Measurements from ENCODE around the gene SYMPK.

Gene SYMPK

DNA sequence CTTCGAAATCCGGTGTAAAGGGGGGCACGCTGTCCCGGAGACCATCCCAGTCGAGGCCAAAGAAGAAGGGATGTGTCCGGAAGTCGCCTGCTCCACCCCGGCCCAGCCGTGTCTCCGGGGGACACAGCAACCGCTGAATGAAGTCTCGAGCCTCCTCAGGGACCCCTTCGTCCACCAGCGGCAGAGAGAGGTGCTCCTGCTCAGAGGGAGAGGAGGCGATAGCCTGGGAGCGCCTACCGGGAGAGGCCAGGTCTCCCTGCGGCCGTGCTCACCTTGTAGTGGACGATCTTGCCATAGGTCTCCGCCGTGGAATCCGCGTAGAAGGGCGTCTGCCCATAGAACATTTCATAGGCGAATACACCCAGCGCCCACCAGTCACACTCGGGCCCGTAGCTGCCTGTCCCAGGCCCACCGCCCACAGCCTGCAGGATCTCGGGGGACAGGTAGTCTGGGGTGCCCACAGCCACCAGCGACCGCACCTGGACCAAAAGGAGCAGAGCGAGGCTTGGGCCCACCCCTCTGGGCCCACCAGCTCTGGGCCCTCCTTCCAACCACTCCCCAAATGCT lies 85.5 kb downstream of the SYMPK start:
- no peak for DNase-seq (ENCODE audit: low spot score)
- in situ Hi-C loops (cut with MboI; ENCODE audit: low sequenced_read_pairs, unreplicated experiment): no loop called here
- TF ChIP-seq CTCF (IDR thresholded peaks at IDR 0.05; ENCODE audit: borderline replicate concordance, control extremely low read depth, extremely low read depth, insufficient read depth, missing control alignments): no peak

GRCh38 chr19:45774765-45775164 lies 88.2 kb downstream of the SYMPK start:
- in situ Hi-C loops (cut with MboI; ENCODE audit: low sequenced_read_pairs, unreplicated experiment): no loop called here
- DNase-seq (ENCODE audit: low spot score): no peak
- TF ChIP-seq CTCF (IDR thresholded peaks at IDR 0.05; ENCODE audit: borderline replicate concordance, control extremely low read depth, extremely low read depth, insufficient read depth, missing control alignments): no peak

GRCh38 chr19:45773384-45773783 lies 89.6 kb downstream of the SYMPK start:
- DNase-seq (ENCODE audit: low spot score): no peak
- no peak for TF ChIP-seq CTCF (IDR thresholded peaks at IDR 0.05; ENCODE audit: borderline replicate concordance, control extremely low read depth, extremely low read depth, insufficient read depth, missing control alignments)
- in situ Hi-C loops (cut with MboI; ENCODE audit: low sequenced_read_pairs, unreplicated experiment): no loop called here

DNA sequence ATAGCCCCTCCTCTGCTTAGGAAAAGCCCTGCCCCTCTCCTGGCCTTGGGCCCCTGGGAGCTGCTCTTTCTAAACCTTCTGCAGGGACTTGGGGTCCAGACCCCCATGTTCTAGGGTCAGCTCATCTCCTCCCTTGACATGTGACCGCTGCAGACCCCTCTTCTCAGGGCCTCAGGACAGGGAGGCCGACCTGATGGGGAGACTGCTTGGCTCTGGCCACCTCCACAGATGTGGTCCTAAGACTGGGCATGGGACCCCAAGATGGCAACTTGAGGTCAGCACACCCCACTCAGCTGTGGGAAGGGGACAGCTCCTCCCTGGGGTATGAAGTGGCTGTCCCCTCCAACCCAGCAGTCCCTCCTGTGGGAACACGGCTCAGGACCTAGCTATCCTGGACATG lies 90.0 kb downstream of the SYMPK start:
- no peak for TF ChIP-seq CTCF (IDR thresholded peaks at IDR 0.05; ENCODE audit: borderline replicate concordance, control extremely low read depth, extremely low read depth, insufficient read depth, missing control alignments)
- in situ Hi-C loops (cut with MboI; ENCODE audit: low sequenced_read_pairs, unreplicated experiment): no loop called here
- no peak for DNase-seq (ENCODE audit: low spot score)

DNA sequence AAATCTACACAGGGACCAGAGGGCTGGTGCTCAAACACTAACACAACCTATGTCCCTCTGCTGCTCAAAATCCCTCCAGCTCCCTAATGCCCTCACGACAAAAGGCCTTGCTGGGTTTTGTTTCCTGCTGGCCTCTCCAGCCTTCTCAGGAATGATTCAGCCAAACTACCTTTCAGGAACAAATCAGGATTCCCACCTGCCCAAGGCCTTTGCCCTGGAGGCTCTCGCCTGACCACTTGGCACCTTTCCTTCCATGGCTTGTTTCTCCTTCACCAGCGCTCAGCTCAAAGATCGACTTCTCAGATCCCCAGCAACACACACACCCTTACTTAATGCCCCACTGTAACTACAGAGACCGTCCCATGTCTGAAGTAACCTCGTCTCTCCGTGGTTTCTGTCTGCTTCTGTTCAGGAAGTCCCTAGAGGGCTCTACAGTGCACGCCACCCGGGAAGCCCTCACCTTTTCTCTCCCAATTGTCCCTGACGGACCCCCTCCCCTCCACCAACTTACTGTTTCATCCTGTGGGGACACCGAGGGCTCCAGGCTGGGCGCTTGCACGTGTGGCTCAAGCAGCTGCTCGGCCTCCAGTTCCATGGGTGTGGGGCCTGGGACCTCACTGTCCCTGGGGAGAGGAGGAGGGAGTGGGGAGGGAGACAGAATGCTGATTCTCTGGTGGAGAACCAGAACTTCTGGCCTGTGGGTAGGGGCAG lies 90.7 kb downstream of the SYMPK start:
- DNase-seq (ENCODE audit: low spot score): no peak
- in situ Hi-C loops (cut with MboI; ENCODE audit: low sequenced_read_pairs, unreplicated experiment): no loop called here
- no peak for TF ChIP-seq CTCF (IDR thresholded peaks at IDR 0.05; ENCODE audit: borderline replicate concordance, control extremely low read depth, extremely low read depth, insufficient read depth, missing control alignments)

DNA sequence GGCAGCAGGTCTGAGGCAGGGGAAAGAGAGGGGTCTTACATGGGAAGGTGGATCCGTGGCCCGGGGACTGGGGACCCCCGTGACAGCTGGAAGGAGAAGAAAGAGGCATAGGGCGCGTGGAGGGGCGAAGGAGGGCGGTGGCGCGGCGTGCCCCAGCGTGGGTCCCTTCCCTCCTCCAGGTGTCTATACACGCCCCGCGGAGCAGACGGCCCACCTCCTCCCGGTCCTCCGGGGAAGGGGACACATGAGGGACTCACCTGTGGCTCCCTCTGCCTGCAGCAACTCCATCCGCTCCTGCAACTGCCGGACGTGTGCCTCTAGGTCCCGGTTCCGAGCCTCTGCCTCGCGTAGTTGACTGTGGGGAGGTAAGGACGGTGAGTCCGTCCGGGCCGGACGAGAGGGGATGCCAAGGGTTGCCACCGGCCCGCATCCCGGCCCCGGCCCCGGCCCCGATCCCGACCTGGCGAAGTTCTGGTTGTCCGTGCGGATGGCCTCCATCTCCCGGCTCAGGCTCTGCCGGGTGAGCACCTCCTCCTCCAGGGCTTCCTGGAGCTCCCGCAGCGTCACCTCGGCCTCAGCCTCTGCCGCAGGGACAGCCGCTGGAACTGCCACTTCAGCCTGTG lies 91.5 kb downstream of the SYMPK start:
- in situ Hi-C loops (cut with MboI; ENCODE audit: low sequenced_read_pairs, unreplicated experiment): no loop called here
- no peak for DNase-seq (ENCODE audit: low spot score)
- TF ChIP-seq CTCF (IDR thresholded peaks at IDR 0.05; ENCODE audit: borderline replicate concordance, control extremely low read depth, extremely low read depth, insufficient read depth, missing control alignments): no peak
